ENCODE results near the gene MRNIP.
A peak's percentile ranks its signal among the peaks of the same experiment; 100 is the strongest.

Gene MRNIP

GRCh38 chr5:179872828-179873575 is 14.4 kb upstream of the MRNIP start:
- no peak for TF ChIP-seq CTCF (IDR thresholded peaks at IDR 0.05)

GRCh38 chr5:179872055-179872827 is 13.6 kb upstream of the MRNIP start:
- no peak for TF ChIP-seq CTCF (IDR thresholded peaks at IDR 0.05)

DNA sequence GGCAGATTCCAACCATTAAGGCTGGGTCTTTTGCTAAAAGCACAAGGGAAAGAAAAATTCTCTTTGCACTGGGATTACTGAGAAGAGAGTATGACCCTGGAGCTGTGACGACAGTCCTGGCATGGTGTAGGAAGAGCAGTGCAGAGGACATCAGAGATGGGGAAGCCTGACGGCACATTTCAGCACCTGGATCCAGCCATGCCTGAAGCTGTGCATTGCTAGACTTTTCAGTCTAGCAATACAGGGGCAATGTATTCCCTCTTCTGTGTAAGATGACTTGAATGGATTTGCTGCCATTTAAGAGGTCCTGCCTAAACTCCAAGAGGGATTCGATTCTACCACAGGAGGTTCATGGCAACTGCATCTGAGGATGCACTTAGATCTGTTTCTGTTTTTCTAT is 12.3 kb upstream of the MRNIP start:
- no peak for TF ChIP-seq CTCF (IDR thresholded peaks at IDR 0.05)

DNA sequence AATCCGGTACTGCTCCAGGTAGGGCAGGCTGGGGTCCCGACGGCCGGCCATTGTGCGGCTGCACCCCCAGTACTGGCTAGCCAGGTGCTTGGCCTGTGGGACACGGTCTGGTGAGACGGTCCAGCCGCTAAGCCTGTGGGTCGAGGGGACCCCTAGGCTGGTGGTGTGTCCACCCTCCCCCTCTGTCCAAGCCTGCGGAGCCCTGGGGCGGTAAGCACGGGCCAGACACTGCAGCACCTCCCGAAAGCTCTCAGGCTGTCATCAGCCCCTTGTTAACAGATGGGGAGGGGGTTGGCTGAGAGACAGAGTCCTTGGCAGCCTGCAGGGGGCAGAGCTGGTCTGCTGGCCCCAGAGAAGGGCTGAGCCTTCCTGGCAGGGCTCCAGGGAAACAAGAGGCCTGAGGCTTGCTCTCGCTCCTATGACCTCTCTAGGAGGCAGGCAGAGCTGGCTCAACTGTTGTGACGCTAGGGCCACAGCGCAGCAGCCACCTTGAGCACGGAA is 11.8 kb upstream of the MRNIP start:
- TF ChIP-seq CTCF (IDR thresholded peaks at IDR 0.05), result peak; percentile 47

DNA sequence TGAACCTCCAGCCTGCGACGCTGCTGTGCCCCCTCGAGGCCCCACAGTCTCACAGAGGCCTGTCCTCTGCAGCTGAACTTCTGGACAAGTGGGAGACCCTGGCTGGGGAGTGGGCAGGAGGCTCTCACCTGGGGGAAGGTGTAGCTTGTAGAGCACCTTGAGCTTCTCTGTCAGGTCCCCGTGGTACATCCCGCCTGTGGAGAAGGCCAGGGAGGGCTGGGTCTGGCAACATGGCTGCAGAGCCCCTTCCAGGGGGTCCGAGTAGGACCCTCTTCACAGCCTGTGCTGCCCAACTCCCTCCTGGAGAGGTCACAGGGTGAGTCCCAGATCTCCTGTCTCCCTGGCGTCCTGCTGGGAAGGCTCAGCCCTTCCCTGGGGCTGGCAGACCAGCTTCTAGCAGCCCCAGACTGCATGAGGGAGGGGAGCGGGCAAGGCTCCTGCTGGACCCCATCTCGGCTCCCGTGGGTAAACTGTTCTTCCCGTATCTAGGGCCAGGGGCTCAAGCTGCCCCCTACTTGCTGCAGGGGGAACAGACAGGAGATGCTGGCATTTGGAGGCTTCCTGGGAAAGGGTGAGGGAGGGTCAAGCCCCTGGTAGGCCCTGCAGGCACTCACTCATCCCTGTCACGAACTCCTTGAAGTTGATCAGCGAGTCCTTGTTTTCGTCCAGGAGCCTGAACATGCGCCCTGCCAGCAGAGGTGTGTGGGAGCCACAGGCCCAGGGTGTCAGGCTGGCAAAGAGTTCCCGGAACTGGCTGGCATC is 11.2 kb upstream of the MRNIP start:
- TF ChIP-seq CTCF (IDR thresholded peaks at IDR 0.05), result no peak

DNA sequence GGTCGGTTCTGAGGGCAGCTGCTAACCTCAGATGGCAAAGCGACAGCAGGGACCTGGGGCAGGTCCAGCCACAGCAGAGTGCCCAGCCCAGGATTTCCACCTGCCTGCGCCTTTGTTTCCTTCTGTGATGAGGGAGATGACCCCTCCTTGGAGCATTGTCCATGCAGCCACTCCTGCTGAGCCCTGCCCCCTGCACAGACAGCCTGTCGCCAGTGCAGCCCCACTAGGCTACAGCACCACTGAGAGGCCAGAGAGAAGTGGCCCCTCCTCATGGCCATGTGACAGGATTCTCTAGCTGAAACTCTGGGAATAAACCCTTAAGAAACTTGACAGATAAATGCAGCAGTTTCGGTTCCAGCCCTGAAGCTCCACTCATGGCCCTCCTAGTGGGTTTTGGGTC is 10.5 kb upstream of the MRNIP start:
- TF ChIP-seq CTCF (IDR thresholded peaks at IDR 0.05), result no peak

DNA sequence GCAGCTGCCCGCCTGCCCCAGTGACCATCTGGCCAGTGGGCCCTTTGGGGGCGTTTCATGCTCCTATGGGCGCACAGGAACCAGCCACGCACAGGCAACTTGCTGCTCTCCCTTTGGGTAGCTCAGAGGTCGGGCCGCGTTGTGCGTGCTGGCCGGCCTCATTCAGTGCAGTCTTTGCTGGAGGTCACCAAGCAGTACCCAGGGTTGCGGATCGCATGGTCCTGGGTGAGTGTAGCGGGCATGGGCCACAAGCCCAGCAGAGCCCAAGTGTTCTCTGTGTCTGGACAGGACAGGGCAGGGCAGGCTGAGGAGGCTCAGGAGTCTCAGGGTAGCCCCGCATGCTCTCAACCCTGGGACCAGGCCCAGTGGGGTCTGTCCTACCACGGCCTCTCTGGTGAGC is 9.9 kb upstream of the MRNIP start:
- TF ChIP-seq CTCF (IDR thresholded peaks at IDR 0.05), result no peak
